ENCODE measurements around the gene TRMU.

The TRMU gene

DNA sequence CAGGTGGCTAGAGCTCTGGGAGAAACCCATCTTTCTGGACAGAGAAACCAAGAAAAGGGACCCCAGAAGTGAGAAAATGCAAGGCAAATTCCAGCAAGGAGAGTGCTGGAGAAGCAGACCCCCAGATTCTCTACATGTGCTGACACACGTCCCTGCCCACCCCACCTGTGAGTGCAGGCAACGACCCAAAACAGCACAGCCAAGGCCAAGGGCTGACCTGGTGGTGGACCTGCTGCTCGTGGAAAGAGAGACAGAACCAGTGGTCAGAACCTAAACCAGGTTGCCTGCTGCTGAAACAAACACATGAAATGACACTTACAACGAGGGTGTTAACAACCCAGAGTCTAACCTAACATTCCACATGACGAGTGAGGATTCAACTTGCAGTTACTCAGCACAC lies 24.6 kb downstream of the TRMU start:
- no peak for ATAC-seq
- no peak for TF ChIP-seq POU6F1 (CRISPR knock-in tag; IDR thresholded peaks at IDR 0.05; ENCODE audit: borderline replicate concordance, low read depth)
- TF ChIP-seq ZNF8 (CRISPR knock-in tag; IDR thresholded peaks at IDR 0.05): no peak
- TF ChIP-seq, protein P1, sequence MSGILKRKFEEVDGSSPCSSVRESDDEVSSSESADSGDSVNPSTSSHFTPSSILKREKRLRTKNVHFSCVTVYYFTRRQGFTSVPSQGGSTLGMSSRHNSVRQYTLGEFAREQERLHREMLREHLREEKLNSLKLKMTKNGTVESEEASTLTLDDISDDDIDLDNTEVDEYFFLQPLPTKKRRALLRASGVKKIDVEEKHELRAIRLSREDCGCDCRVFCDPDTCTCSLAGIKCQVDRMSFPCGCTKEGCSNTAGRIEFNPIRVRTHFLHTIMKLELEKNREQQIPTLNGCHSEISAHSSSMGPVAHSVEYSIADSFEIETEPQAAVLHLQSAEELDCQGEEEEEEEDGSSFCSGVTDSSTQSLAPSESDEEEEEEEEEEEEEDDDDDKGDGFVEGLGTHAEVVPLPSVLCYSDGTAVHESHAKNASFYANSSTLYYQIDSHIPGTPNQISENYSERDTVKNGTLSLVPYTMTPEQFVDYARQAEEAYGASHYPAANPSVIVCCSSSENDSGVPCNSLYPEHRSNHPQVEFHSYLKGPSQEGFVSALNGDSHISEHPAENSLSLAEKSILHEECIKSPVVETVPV (CRISPR knock-in tag; IDR thresholded peaks at IDR 0.05): no peak
- no peak for TF ChIP-seq RARB (CRISPR knock-in tag; IDR thresholded peaks at IDR 0.05)
- TF ChIP-seq ESRRG (CRISPR knock-in tag; IDR thresholded peaks at IDR 0.05): no peak
- no peak for TF ChIP-seq ZFP30 (CRISPR knock-in tag; IDR thresholded peaks at IDR 0.05)
- TF ChIP-seq ZFP3 (CRISPR knock-in tag; IDR thresholded peaks at IDR 0.05): no peak
- no peak for TF ChIP-seq TCF4 (CRISPR knock-in tag; IDR thresholded peaks at IDR 0.05; ENCODE audit: borderline replicate concordance)
- TF ChIP-seq PPARA (CRISPR knock-in tag; IDR thresholded peaks at IDR 0.05; ENCODE audit: borderline replicate concordance): no peak

DNA sequence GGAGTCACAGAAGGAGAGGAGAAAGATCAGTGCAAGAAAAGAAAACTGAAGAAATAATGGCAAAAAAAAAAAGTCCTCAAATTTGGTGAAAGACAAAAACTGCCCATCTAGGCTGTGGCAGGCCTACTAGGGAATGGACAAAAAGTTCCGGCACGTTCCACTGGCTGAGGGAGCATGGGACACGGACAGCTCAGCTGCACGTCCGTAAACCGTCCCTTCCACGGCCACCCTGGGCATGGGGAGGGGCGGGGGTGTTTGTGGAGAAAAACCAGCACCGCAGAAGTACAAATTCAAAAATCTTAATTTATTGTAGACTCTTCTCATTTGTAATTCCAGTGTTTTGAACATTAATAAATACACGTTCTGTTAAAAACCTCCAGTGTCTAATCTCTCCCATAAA lies 25.4 kb downstream of the TRMU start:
- no peak for ATAC-seq
- TF ChIP-seq ZNF70 (CRISPR knock-in tag; IDR thresholded peaks at IDR 0.05) (no peak), POU6F1 (CRISPR knock-in tag; IDR thresholded peaks at IDR 0.05; ENCODE audit: borderline replicate concordance, low read depth) (no peak), ESRRG (CRISPR knock-in tag; IDR thresholded peaks at IDR 0.05) (no peak), TSHZ2 (CRISPR knock-in tag; IDR thresholded peaks at IDR 0.05) (no peak), CREB5 (CRISPR knock-in tag; IDR thresholded peaks at IDR 0.05; ENCODE audit: low read depth) (no peak), ZFP3 (CRISPR knock-in tag; IDR thresholded peaks at IDR 0.05) (no peak)

DNA sequence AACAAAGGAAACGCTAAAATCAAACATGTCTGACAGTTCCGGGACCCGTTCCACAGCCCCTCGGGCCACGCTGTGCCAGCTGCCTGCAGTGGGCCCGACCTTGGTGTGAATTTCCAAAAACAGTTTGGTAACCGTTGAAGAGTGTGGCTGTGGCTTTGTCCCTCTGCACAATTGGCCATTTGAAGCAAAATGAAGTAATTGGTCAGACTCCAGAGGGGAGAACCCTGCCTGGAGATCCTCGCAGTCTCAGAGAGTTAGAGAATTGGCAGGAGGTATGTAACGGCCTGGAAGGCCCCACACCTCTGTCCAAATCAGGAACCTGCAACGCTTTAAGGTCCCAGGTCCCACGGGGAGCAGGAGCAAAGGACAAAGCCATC lies 26.3 kb downstream of the TRMU start:
- ATAC-seq: no peak
- TF ChIP-seq ZFP30 (CRISPR knock-in tag; IDR thresholded peaks at IDR 0.05) (no peak), ZNF565 (CRISPR knock-in tag; conservative IDR thresholded peaks at IDR 0.05; ENCODE audit: low read depth) (no peak), TCF4 (CRISPR knock-in tag; IDR thresholded peaks at IDR 0.05; ENCODE audit: borderline replicate concordance) (no peak), POU6F1 (CRISPR knock-in tag; IDR thresholded peaks at IDR 0.05; ENCODE audit: borderline replicate concordance, low read depth) (no peak)

GRCh38 chr22:46362203-46362933 lies 26.9 kb downstream of the TRMU start:
- ATAC-seq: no peak
- no peak for TF ChIP-seq ZFP30 (CRISPR knock-in tag; IDR thresholded peaks at IDR 0.05)
- no peak for TF ChIP-seq RARB (CRISPR knock-in tag; IDR thresholded peaks at IDR 0.05)
- TF ChIP-seq ARNTL (CRISPR knock-in tag; IDR thresholded peaks at IDR 0.05; ENCODE audit: borderline replicate concordance, low read depth): no peak
- no peak for TF ChIP-seq CREB5 (CRISPR knock-in tag; IDR thresholded peaks at IDR 0.05; ENCODE audit: low read depth)
- no peak for TF ChIP-seq ESRRG (CRISPR knock-in tag; IDR thresholded peaks at IDR 0.05)
- TF ChIP-seq ZNF8 (CRISPR knock-in tag; IDR thresholded peaks at IDR 0.05): no peak
- no peak for TF ChIP-seq ZC3H10 (CRISPR knock-in tag; IDR thresholded peaks at IDR 0.05)
- no peak for TF ChIP-seq ZFP3 (CRISPR knock-in tag; IDR thresholded peaks at IDR 0.05)
- TF ChIP-seq ISL1 (CRISPR knock-in tag; IDR thresholded peaks at IDR 0.05): no peak
- no peak for TF ChIP-seq SNAI2 (CRISPR knock-in tag; IDR thresholded peaks at IDR 0.05)
- no peak for TF ChIP-seq TOX (CRISPR knock-in tag; IDR thresholded peaks at IDR 0.05; ENCODE audit: borderline replicate concordance)
- no peak for TF ChIP-seq TSHZ2 (CRISPR knock-in tag; IDR thresholded peaks at IDR 0.05)
- TF ChIP-seq OSR1 (CRISPR knock-in tag; IDR thresholded peaks at IDR 0.05): no peak
